H1 (cell line): ENCODE measurements around the gene ARHGAP15. TPM values are rescaled to one million over a fixed set of nuclear protein-coding genes. Genes with fewer than 3 reads are reported as not detected.

Source experiments
- CTCF ChIA-PET: fragments of 300-600 bp; sonication (Branson Sonifier 250); formaldehyde crosslinking; loops from one replicate; lab custom pipeline; 2021; ENCODE audit not compliant: partially characterized antibody; lab: Charles Lee
- POLR2A ChIA-PET: fragments of 300-600 bp; sonication (Branson Sonifier 250); formaldehyde crosslinking; loops from one replicate; lab custom pipeline; 2021; ENCODE audit warnings: inconsistent platforms; ENCODE audit not compliant: partially characterized antibody; lab: Charles Lee
- DNase-seq, 2 experiments: peaks; one replicate each; pipeline versions ENCODE4 v3.0.0 to v3.0.0-alpha.2; 2010 to 2022; ENCODE audit warnings: low spot score in 2 of 2, low read depth in 1 of 2, mixed read lengths in 1 of 2
- FAIRE-seq: peaks from 2 replicates; lab custom pipeline; 2011; peaks lifted over from hg19 to GRCh38; lab: Jason Lieb, UNC
- H2AFZ ChIP-seq: 2 replicates; pipeline ENCODE4 v1.8.1; 2012; ENCODE audit warnings: low read length, inconsistent platforms
- H2AK5ac ChIP-seq: 2 replicates; pipeline ENCODE4 v1.6.1; 2013; ENCODE audit warnings: low read depth, low read length
- H2BK120ac ChIP-seq: replicated peaks from 2 replicates; pipeline ENCODE3; 2013; ENCODE audit warnings: low read depth, low read length, inconsistent platforms
- H2BK12ac ChIP-seq: 2 replicates; pipeline ENCODE4 v1.6.1; 2013; ENCODE audit warnings: low read depth, low read length
- H2BK15ac ChIP-seq: 2 replicates; pipeline ENCODE4 v1.6.1; 2013; ENCODE audit warnings: low read length
- H2BK20ac ChIP-seq: 2 replicates; pipeline ENCODE4 v1.6.1; 2013; ENCODE audit warnings: low read length
- H2BK5ac ChIP-seq: 2 replicates; pipeline ENCODE4 v1.6.1; 2013; ENCODE audit warnings: low read depth, low read length
- H3K14ac ChIP-seq: 2 replicates; pipeline ENCODE4 v1.6.1; 2013; ENCODE audit warnings: inconsistent platforms; ENCODE audit not compliant: insufficient read length
- H3K18ac ChIP-seq: 2 replicates; pipeline ENCODE4 v1.6.1; 2013; ENCODE audit warnings: low read length; ENCODE audit errors: extremely low read depth
- H3K23ac ChIP-seq: 2 replicates; pipeline ENCODE4 v1.6.1; 2013; ENCODE audit warnings: inconsistent platforms; ENCODE audit not compliant: insufficient read length
- H3K23me2 ChIP-seq: 2 replicates; pipeline ENCODE4 v1.6.1; 2013; ENCODE audit warnings: low read depth, low read length
- H3K27ac ChIP-seq: 2 replicates; pipeline ENCODE4 v1.6.1; 2011; ENCODE audit warnings: low read depth, low read length, inconsistent platforms
- H3K27me3 ChIP-seq, 4 experiments: replicated peaks in 1 of 4; 1 replicate in 1 of 4; 2 replicates in 3 of 4; pipeline versions ENCODE4 v1.6.1 to v1.8.1; 2011 to 2013; ENCODE audit warnings: low read length in 3 of 4, mild to moderate bottlenecking in 3 of 4, inconsistent platforms in 2 of 4, mixed read lengths in 2 of 4, moderate library complexity in 1 of 4; ENCODE audit not compliant: control insufficient read depth in 3 of 4, insufficient read depth in 3 of 4; ENCODE audit errors: extremely low read depth in 1 of 4
- H3K36me3 ChIP-seq, 4 experiments: 2 replicates each; pipeline versions ENCODE4 v1.6.1 to v1.8.1; 2011 to 2013; ENCODE audit warnings: mild to moderate bottlenecking in 4 of 4, low read length in 3 of 4, moderate library complexity in 2 of 4, control low read depth in 1 of 4, inconsistent platforms in 1 of 4; ENCODE audit not compliant: insufficient read depth in 4 of 4, control insufficient read depth in 2 of 4
- H3K4ac ChIP-seq: replicated peaks from 2 replicates; pipeline ENCODE3; 2013; ENCODE audit warnings: low read length, low read depth, mixed read lengths, inconsistent platforms; ENCODE audit not compliant: insufficient read length
- H3K4me1 ChIP-seq, 4 experiments: replicated peaks in 1 of 4; 1 replicate in 1 of 4; 2 replicates in 3 of 4; pipeline versions ENCODE4 v1.6.1 to v1.8.1; 2011 to 2013; ENCODE audit warnings: low read length in 3 of 4, inconsistent platforms in 2 of 4, mixed read lengths in 1 of 4; ENCODE audit not compliant: insufficient read depth in 4 of 4, control insufficient read depth in 3 of 4
- H3K4me2 ChIP-seq, 2 experiments: 2 replicates each; pipeline versions ENCODE4 v1.6.1 to v1.8.1; 2011 to 2013; ENCODE audit warnings: low read depth in 2 of 2, low read length in 2 of 2, control low read depth in 1 of 2, inconsistent platforms in 1 of 2, mild to moderate bottlenecking in 1 of 2; ENCODE audit not compliant: insufficient read depth in 1 of 2
- H3K4me3 ChIP-seq, 4 experiments: fragments of 200-600, 300-600 bp in 1 of 4; sonication (generic), shearing (Covaris generic), sonication (Bioruptor Twin) in 1 of 4; 2 replicates each; pipeline versions ENCODE4 v1.5.1 to v1.8.1; 2011 to 2016; ENCODE audit warnings: low read length in 4 of 4, low read depth in 3 of 4, control low read depth in 2 of 4, inconsistent platforms in 2 of 4, mild to moderate bottlenecking in 2 of 4, mixed read lengths in 1 of 4, moderate library complexity in 1 of 4; ENCODE audit not compliant: insufficient read depth in 2 of 4; ENCODE audit errors: extremely low read depth in 1 of 4
- H3K56ac ChIP-seq: replicated peaks from 2 replicates; pipeline ENCODE3; 2013; ENCODE audit warnings: low read depth, mild to moderate bottlenecking, mixed read lengths, low read length, inconsistent platforms; ENCODE audit not compliant: insufficient read length
- H3K79me1 ChIP-seq: 2 replicates; pipeline ENCODE4 v1.6.1; 2013; ENCODE audit warnings: low read depth, low read length, control low read depth
- H3K79me2 ChIP-seq, 2 experiments: 2 replicates each; pipeline versions ENCODE4 v1.6.1 to v1.8.1; 2012 to 2013; ENCODE audit warnings: low read length in 2 of 2, mild to moderate bottlenecking in 2 of 2, inconsistent platforms in 1 of 2; ENCODE audit not compliant: insufficient read depth in 2 of 2, control insufficient read depth in 1 of 2
- H3K9ac ChIP-seq, 4 experiments: replicated peaks in 1 of 4; 1 replicate in 1 of 4; 2 replicates in 3 of 4; pipeline versions ENCODE4 v1.6.1 to v1.8.1; 2011 to 2013; ENCODE audit warnings: low read depth in 3 of 4, low read length in 3 of 4, control low read depth in 2 of 4, mild to moderate bottlenecking in 2 of 4, moderate library complexity in 2 of 4, inconsistent platforms in 1 of 4; ENCODE audit errors: extremely low read depth in 1 of 4
- H3K9me3 ChIP-seq, 2 experiments: 2 replicates each; pipeline versions ENCODE4 v1.6.1 to v1.8.1; 2012 to 2013; ENCODE audit warnings: mild to moderate bottlenecking in 2 of 2, moderate library complexity in 2 of 2, control low read depth in 1 of 2, inconsistent platforms in 1 of 2, low read depth in 1 of 2, low read length in 1 of 2, mixed read lengths in 1 of 2; ENCODE audit not compliant: insufficient read depth in 2 of 2
- H4K20me1 ChIP-seq, 2 experiments: replicated peaks in 1 of 2; 2 replicates each; pipeline versions ENCODE3 to v1.8.1; 2011 to 2013; ENCODE audit warnings: inconsistent platforms in 2 of 2, low read length in 2 of 2, mild to moderate bottlenecking in 1 of 2; ENCODE audit not compliant: insufficient read depth in 2 of 2, control insufficient read depth in 1 of 2
- H4K5ac ChIP-seq: 2 replicates; pipeline ENCODE4 v1.6.1; 2013; ENCODE audit warnings: low read length, low read depth, mixed read lengths, inconsistent platforms; ENCODE audit not compliant: insufficient read length
- H4K8ac ChIP-seq: 2 replicates; pipeline ENCODE4 v1.8.0; 2013; ENCODE audit warnings: mild to moderate bottlenecking, moderate library complexity, low read length, inconsistent platforms; ENCODE audit not compliant: insufficient read depth; ENCODE audit errors: extremely low read depth
- H4K91ac ChIP-seq: replicated peaks from 2 replicates; pipeline ENCODE3; 2013; ENCODE audit warnings: low read length, mixed read lengths, inconsistent platforms; ENCODE audit not compliant: insufficient read length
- ASH2L ChIP-seq: fragments of 200-600, 300-600 bp; sonication (generic); IDR thresholded peaks from one replicate; pipeline ENCODE4 v1.7.1; 2017; ENCODE audit warnings: low read length
- CTCF ChIP-seq, 3 experiments: IDR thresholded peaks; 1 replicate in 2 of 3; 2 replicates in 1 of 3; pipeline versions ENCODE4 v1.5.1 to v1.6.1; 2011; ENCODE audit warnings: low read length in 3 of 3, mild to moderate bottlenecking in 3 of 3, inconsistent platforms in 2 of 3, low read depth in 1 of 3, moderate library complexity in 1 of 3; ENCODE audit not compliant: insufficient read depth in 1 of 3; ENCODE audit errors: control extremely low read depth in 1 of 3
- E2F6 ChIP-seq: IDR thresholded peaks from 2 replicates; pipeline ENCODE4 v1.6.1; 2012; ENCODE audit warnings: inconsistent platforms
- JUN ChIP-seq: IDR thresholded peaks from 2 replicates; pipeline ENCODE4 v1.6.1; 2011; ENCODE audit warnings: low read depth, mild to moderate bottlenecking, improper control_type of control experiment, low read length
- MAX ChIP-seq: IDR thresholded peaks from 2 replicates; pipeline ENCODE4 v1.6.1; 2012; ENCODE audit warnings: inconsistent platforms
- SP1 ChIP-seq: IDR thresholded peaks from 2 replicates; pipeline ENCODE4 v1.6.1; 2011; ENCODE audit warnings: low read depth, low read length
- WGBS, 2 experiments: shearing (Covaris generic) in 1 of 2; methylation state at CpG; one replicate each; pipeline versions ENCODE4 v1.1.6 to v1.1.7; 2013 to 2015; ENCODE audit warnings: low lambda C conversion rate in 2 of 2, mixed read lengths in 2 of 2, inconsistent platforms in 1 of 2, low coverage in 1 of 2, missing lambda C conversion rate in 1 of 2; ENCODE audit not compliant: insufficient replicate concordance in 2 of 2, insufficient coverage in 1 of 2, insufficient read length in 1 of 2; ENCODE audit errors: extremely low coverage in 1 of 2, missing lambda C conversion rate in 1 of 2; 5-methylcytosine and 5-hydroxymethylcytosine counted together
- polyA plus RNA-seq, 7 experiments: library from polyadenylated mRNA; depleted of rRNA in 3 of 7; stranded (reverse) in 5 of 7; unstranded in 2 of 7; fragments of >200 nt in 5 of 7; fragments of 200-250 nt in 2 of 7; gene quantifications; 1 replicate in 5 of 7; 2 replicates in 1 of 7; 4 replicates in 1 of 7; pipeline versions ENCODE4 v1.2.1 to v1.2.3, GENCODE V29; 2011 to 2013; ENCODE audit warnings: missing spikeins in 2 of 7, mixed read lengths in 2 of 7
- total RNA-seq: library from RNA; stranded (reverse); fragmentation: NEBNext Ultra II Directional; extraction: Animal tissue kit (Norgen Biotek cat#: 25700); gene quantifications from 2 replicates; pipeline ENCODE4 v1.2.1, GENCODE V29; 2021

Gene ARHGAP15
- total and polyA plus RNA-seq, 2 of the 8 experiments (the other 6 are each of a cell fraction or from before 2014, with no cell fraction given) = not detected

GRCh38 chr2:143140864-143141661, 11.8 kb downstream of the ARHGAP15 start:
- Histone ChIP-seq H3K36me3 (no peaks in the 10 kb centered on the region), H3K9me3 (no peaks in the 10 kb centered on the region), H4K91ac (no peak overlapping the region), H4K20me1 (no peaks in the 10 kb centered on the region), H3K23ac (no peak overlapping the region), H3K4me1 (no peaks in the 10 kb centered on the region), H2AK5ac (no peak overlapping the region), H3K27me3 (no peaks in the 10 kb centered on the region), H3K4me3 (no peak overlapping the region), H4K5ac (no peak overlapping the region), H3K23me2 (no peaks in the 10 kb centered on the region), H2AFZ (peak overlapping the region; percentile 12; the same call in 1 of the 2 replicates), H2BK5ac (no peak overlapping the region), H3K4me2 (no peak overlapping the region), H2BK15ac (no peak overlapping the region), H3K4ac (no peak overlapping the region), H3K9ac (no peak overlapping the region), H2BK20ac (no peak overlapping the region), H4K8ac (no peak overlapping the region), H2BK12ac (no peak overlapping the region), H3K79me1 (no peaks in the 10 kb centered on the region), H3K56ac (no peak overlapping the region), H3K18ac (no peak overlapping the region), H3K14ac (no peak overlapping the region), H2BK120ac (no peak overlapping the region), H3K27ac (no peak overlapping the region), H3K79me2 (no peaks in the 10 kb centered on the region)
- DNase-seq (no peak), FAIRE-seq (no peak)
- ChIA-PET POLR2A (no interaction called here), CTCF (interaction anchor here (0.6 to 2.3 kb wide), 8 partner anchors 8 to 121 kb away, joined by 3 to 7 read pairs (median 4); no protein-coding TSS in a partner anchor)
- 91% methylated on average over 1 of the region's 1 CpG; no CpG with 5 or more reads in 1 of the 2 experiments for WGBS, 2 experiments
- TF ChIP-seq E2F6 = no peak
- TF ChIP-seq JUN = no peak
- no peak for TF ChIP-seq SP1
- TF ChIP-seq CTCF (IDR thresholded peaks at IDR 0.05; ENCODE audit: control extremely low read depth in 1 of 3, insufficient read depth in 1 of 3, low read depth in 1 of 3, low read length in 3 of 3) = no peak
- TF ChIP-seq ASH2L = no peak
- TF ChIP-seq MAX = no peak
